A673 (cell line): Measurements from ENCODE around the gene NDUFS1. TPM values are rescaled to one million over a fixed set of nuclear protein-coding genes. Genes with fewer than 3 reads are reported as not detected.

Experiments
- BruUV-seq: library from RNA; stranded (reverse); fragments of 400-500 nt; replicated peaks from 2 replicates; lab custom pipeline; 2021; lab: Mats Ljungman, UMichigan
- CTCF ChIA-PET: fragments of 300-600 bp; sonication (Branson Sonifier 250); formaldehyde crosslinking; loops from one replicate; lab custom pipeline; 2022; ENCODE audit warnings: antibody characterized with exemption; lab: Charles Lee
- POLR2A ChIA-PET: fragments of 300-600 bp; sonication (Branson Sonifier 250); formaldehyde crosslinking; loops from one replicate; lab custom pipeline; 2022; ENCODE audit warnings: antibody characterized with exemption; ENCODE audit not compliant: low non-redundant PET; lab: Charles Lee
- DNase-seq: peaks from one replicate; pipeline ENCODE4 v3.0.0-alpha.2; 2015; ENCODE audit warnings: low spot score
- H3K27ac ChIP-seq: fragments of 200-600 bp; sonication (generic); 2 replicates; pipeline ENCODE4 v1.5.1; 2016; ENCODE audit warnings: mixed run types, low read depth, mild to moderate bottlenecking, mixed read lengths, antibody characterized with exemption, low read length; ENCODE audit not compliant: poor library complexity, severe bottlenecking
- H3K27me3 ChIP-seq: fragments of 200-600 bp; sonication (generic); replicated peaks from 2 replicates; pipeline ENCODE4 v1.6.1; 2017; ENCODE audit warnings: mixed run types, low read depth, mild to moderate bottlenecking, mixed read lengths, antibody characterized with exemption, low read length; ENCODE audit not compliant: insufficient read depth, poor library complexity
- H3K36me3 ChIP-seq: fragments of 200-600 bp; sonication (generic); 2 replicates; pipeline ENCODE4 v1.6.1; 2016; ENCODE audit warnings: mixed run types, mild to moderate bottlenecking, mixed read lengths, antibody characterized with exemption, low read length; ENCODE audit not compliant: insufficient read depth, poor library complexity, severe bottlenecking
- H3K4me1 ChIP-seq: fragments of 200-600 bp; sonication (generic); 2 replicates; pipeline ENCODE4 v1.6.1; 2017; ENCODE audit warnings: mixed run types, mild to moderate bottlenecking, mixed read lengths, antibody characterized with exemption, low read length; ENCODE audit not compliant: insufficient read depth, poor library complexity, severe bottlenecking
- H3K4me3 ChIP-seq: fragments of 200-600 bp; sonication (generic); 2 replicates; pipeline ENCODE4 v1.5.1; 2016; ENCODE audit warnings: low read depth, mixed run types, mild to moderate bottlenecking, mixed read lengths, low read length; ENCODE audit not compliant: poor library complexity, severe bottlenecking
- H3K9me3 ChIP-seq: fragments of 200-600 bp; sonication (generic); 2 replicates; pipeline ENCODE4 v1.6.1; 2016; ENCODE audit warnings: mixed run types, low read depth, mild to moderate bottlenecking, mixed read lengths, antibody characterized with exemption, low read length; ENCODE audit not compliant: poor library complexity, severe bottlenecking
- EZH2 ChIP-seq: fragments of 200-600 bp; sonication (generic); IDR thresholded peaks from 2 replicates; pipeline ENCODE4 v1.6.1; 2017; ENCODE audit warnings: borderline replicate concordance, low read depth, mild to moderate bottlenecking, mixed read lengths, antibody characterized with exemption, low read length; ENCODE audit not compliant: poor library complexity, severe bottlenecking
- intact Hi-C: fragments of 100-400 bp; cut with micrococcal nuclease; formaldehyde crosslinking; loops from one replicate; pipeline ENCODE4 v1.10.0; 2022; ENCODE audit not compliant: unreplicated experiment
- total RNA-seq: library from RNA; stranded (reverse); gene quantifications from 2 replicates; pipeline ENCODE4 v1.2.3, GENCODE V29; 2021
- TF ChIP-seq, protein P1 (sequence below): fragments of 300-800, 200-600 bp; sonication (generic); conservative IDR thresholded peaks from 2 replicates; pipeline ENCODE4 v1.5.1; 2017; ENCODE audit warnings: low read depth, mild to moderate bottlenecking, antibody characterized with exemption, low read length, moderate library complexity, mixed read lengths

The NDUFS1 gene
- total RNA-seq, 1 experiment from 2014 or later = 134 TPM

DNA sequence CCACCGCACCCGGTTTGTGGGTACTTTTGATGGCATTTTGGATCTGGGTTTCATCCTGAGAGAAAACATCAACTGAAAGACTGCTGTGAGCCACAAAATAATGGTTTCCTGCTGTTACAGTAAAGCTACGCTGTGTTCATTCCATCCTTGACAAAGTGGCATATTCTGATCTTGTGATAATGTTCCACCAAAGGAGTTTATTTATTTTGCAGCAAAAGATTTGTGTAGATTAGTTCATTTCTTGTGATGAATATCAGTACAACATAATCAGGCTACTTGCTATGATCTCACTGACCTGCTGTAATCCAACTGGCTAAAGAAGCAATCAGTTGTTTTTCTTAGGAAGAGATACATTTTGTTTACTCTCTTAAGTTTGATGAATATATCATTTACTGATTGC is 45.5 kb upstream of the NDUFS1 start:
- H3K36me3 ChIP-seq = no peaks in the 10 kb centered on the region
- intact Hi-C loops = no loop called here
- ChIA-PET POLR2A (no interaction called here), CTCF (no interaction called here)
- no TSS peak for BruUV-seq
- no peak overlapping the region for H3K4me3 ChIP-seq
- H3K27me3 ChIP-seq = no peaks in the 10 kb centered on the region
- H3K9me3 ChIP-seq = no peaks in the 10 kb centered on the region
- TF ChIP-seq EZH2 = no peak
- TF ChIP-seq, protein P1, sequence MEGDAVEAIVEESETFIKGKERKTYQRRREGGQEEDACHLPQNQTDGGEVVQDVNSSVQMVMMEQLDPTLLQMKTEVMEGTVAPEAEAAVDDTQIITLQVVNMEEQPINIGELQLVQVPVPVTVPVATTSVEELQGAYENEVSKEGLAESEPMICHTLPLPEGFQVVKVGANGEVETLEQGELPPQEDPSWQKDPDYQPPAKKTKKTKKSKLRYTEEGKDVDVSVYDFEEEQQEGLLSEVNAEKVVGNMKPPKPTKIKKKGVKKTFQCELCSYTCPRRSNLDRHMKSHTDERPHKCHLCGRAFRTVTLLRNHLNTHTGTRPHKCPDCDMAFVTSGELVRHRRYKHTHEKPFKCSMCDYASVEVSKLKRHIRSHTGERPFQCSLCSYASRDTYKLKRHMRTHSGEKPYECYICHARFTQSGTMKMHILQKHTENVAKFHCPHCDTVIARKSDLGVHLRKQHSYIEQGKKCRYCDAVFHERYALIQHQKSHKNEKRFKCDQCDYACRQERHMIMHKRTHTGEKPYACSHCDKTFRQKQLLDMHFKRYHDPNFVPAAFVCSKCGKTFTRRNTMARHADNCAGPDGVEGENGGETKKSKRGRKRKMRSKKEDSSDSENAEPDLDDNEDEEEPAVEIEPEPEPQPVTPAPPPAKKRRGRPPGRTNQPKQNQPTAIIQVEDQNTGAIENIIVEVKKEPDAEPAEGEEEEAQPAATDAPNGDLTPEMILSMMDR = no peak
- DNase-seq = no peak
- H3K27ac ChIP-seq = no peak overlapping the region
- H3K4me1 ChIP-seq = no peaks in the 10 kb centered on the region

DNA sequence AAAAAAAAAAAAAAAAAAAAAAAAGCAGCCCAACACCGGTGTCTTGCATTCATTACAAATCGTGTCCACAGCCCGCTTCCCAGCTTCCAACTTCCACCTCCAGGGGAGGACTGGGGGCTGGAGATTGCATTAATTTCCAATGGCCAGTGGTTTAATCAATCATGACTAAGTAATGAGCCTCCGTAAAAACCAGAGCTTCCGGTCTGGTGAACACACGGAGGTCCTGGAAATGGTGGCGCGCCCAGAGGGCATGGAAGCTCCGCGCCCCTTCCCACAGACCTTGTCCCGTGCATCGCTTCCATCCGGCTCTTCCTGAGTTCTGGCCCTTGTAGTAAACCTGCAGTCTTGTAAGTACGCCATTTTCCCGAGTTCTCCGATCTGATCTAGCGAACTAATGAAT is 44.1 kb upstream of the NDUFS1 start:
- DNase-seq = no peak
- ChIA-PET POLR2A (no interaction called here), CTCF (no interaction called here)
- Histone ChIP-seq H3K36me3 (no peaks in the 10 kb centered on the region), H3K4me3 (no peak overlapping the region), H3K27ac (no peak overlapping the region), H3K27me3 (no peaks in the 10 kb centered on the region), H3K9me3 (no peaks in the 10 kb centered on the region), H3K4me1 (no peaks in the 10 kb centered on the region)
- intact Hi-C loops = no loop called here
- no TSS peak for BruUV-seq
- TF ChIP-seq, protein P1 = no peak
- no peak for TF ChIP-seq EZH2

DNA sequence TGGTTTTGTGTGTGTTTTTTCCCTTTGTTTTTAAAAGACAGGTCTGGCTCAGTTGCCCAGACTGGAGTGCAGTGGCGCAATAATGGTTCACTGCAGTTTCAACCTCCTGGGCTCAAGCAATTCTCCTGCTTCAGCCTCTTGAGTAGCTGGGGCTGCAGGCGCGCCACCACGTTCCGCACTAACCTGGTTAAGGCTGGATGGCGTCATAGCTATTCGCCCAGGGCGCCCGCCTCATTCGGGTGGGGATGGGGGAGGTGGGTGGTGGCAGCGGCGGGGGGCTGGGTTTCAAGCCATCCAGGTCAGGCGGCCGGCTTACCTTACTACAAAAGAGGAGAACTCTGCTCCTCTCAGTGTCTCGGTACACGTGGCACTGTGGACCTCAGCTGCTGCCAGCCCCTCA is 43.2 kb upstream of the NDUFS1 start:
- BruUV-seq = no TSS peak
- Histone ChIP-seq H3K27ac (no peak overlapping the region), H3K9me3 (no peaks in the 10 kb centered on the region), H3K4me3 (no peak overlapping the region), H3K4me1 (no peaks in the 10 kb centered on the region), H3K27me3 (no peaks in the 10 kb centered on the region), H3K36me3 (no peaks in the 10 kb centered on the region)
- CTCF ChIA-PET = no interaction called here
- TF ChIP-seq, protein P1 = no peak
- no peak for TF ChIP-seq EZH2
- DNase-seq = no peak
- POLR2A ChIA-PET = no interaction called here
- intact Hi-C loops = no loop called here
